RWPE1 (cell line): Measurements from ENCODE around the gene PXT1.

Experiments used
- CTCF ChIA-PET: fragments of 350-600 bp; sonication (Branson Sonifier 250); formaldehyde crosslinking; extraction: SDS; loops from one replicate; lab custom pipeline; 2021; lab: Yijun Ruan, JAX
- POLR2A ChIA-PET: fragments of 400-600 bp; formaldehyde crosslinking; extraction: SDS; loops from one replicate; lab custom pipeline; 2020; ENCODE audit warnings: antibody characterized with exemption; ENCODE audit not compliant: low non-redundant PET; lab: Yijun Ruan, JAX
- DNase-seq: peaks from one replicate; pipeline ENCODE4 v3.0.0; 2012; ENCODE audit warnings: low spot score
- H3K27ac ChIP-seq: fragments of 450-650 bp; 2 replicates; pipeline ENCODE4 v1.5.1; 2017
- TF ChIP-seq, protein P1 (sequence below): fragments of 450-650 bp; conservative IDR thresholded peaks from 2 replicates; pipeline ENCODE4 v1.5.1; 2017; ENCODE audit warnings: low read depth, mild to moderate bottlenecking

The PXT1 gene

DNA sequence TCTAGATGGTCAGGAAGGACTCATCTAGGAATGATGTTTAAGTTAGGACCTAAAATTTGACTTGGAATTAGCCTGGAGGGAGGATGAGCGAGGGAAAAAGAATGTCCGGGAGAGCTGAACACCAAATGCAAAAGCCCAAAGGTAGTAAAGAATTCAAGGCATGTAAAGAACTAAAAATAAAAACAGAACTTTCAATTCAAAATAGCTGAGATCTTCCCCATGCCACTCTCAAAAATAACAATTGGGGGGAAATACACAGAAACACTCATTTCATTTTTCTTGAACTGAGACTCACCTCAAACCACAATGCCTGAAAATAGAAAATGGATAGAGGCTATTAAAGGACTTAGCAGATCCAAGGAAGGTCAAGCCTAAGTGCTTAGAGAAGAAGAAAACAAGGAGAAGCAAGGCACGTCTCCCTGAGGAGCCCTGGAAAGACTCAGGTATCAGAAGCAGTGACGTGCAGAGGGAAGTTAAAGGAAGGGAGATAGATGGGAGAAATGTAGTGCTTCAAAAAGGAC is 10.4 kb downstream of the PXT1 start:
- ChIA-PET CTCF (no interaction called here), POLR2A (interaction anchor here (0.5 kb wide), 1 partner anchor 164 kb away, joined by 4 read pairs; no protein-coding TSS in a partner anchor)
- no peak overlapping the region for H3K27ac ChIP-seq
- TF ChIP-seq, protein P1, sequence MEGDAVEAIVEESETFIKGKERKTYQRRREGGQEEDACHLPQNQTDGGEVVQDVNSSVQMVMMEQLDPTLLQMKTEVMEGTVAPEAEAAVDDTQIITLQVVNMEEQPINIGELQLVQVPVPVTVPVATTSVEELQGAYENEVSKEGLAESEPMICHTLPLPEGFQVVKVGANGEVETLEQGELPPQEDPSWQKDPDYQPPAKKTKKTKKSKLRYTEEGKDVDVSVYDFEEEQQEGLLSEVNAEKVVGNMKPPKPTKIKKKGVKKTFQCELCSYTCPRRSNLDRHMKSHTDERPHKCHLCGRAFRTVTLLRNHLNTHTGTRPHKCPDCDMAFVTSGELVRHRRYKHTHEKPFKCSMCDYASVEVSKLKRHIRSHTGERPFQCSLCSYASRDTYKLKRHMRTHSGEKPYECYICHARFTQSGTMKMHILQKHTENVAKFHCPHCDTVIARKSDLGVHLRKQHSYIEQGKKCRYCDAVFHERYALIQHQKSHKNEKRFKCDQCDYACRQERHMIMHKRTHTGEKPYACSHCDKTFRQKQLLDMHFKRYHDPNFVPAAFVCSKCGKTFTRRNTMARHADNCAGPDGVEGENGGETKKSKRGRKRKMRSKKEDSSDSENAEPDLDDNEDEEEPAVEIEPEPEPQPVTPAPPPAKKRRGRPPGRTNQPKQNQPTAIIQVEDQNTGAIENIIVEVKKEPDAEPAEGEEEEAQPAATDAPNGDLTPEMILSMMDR, result no peak
- DNase-seq, result no peak

DNA sequence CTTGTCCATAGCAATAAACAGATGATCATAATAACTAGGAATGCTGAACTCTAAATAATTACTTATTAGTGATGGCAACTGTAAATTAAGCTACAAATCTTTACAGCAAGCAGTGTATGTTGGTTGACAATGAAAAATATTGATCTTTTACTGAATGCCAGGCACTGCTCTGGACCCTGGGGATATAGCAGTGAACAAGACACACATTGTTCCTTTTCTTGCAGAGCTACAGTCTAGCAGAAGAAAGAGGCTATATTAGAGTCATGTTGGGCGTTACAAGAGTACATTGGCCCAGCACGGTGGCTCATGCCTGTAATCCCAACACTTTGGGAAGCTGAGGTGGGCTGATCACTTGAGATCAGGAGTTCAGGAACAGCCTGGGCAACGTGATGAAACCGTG is 11.5 kb downstream of the PXT1 start:
- ChIA-PET CTCF (interaction anchor here (0.7 kb wide), 1 partner anchor 261 kb away, joined by 5 read pairs; no protein-coding TSS in a partner anchor), POLR2A (no interaction called here)
- H3K27ac ChIP-seq, result no peak overlapping the region; the same call in 1 of the 2 replicates
- TF ChIP-seq, protein P1, result no peak
- DNase-seq, result no peak

DNA sequence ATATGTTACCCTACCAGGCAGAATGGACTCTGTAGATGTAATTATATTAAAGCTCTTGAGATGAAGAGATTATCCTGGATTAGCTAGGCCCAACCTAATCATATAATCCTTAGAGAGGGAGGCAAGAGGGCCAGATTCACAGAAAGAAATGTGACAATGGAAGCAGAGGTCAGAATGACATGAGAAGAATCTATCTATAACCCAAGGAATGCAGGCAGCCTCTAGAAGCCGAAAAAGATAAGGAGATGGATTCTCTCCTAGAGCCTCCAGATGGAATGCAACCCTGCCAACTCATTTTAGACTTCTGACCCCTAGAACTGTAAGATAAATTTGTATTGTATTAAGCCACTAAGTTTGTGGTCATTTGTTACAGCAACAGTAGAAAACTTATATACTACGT is 12.3 kb downstream of the PXT1 start:
- CTCF ChIA-PET, result interaction anchor here (0.6 to 0.7 kb wide), 2 partner anchors 262 to 1625 kb away, joined by 4 to 5 read pairs; no protein-coding TSS in a partner anchor
- no peak for DNase-seq
- TF ChIP-seq, protein P1, result no peak
- H3K27ac ChIP-seq, result no peak overlapping the region
- POLR2A ChIA-PET, result no interaction called here

DNA sequence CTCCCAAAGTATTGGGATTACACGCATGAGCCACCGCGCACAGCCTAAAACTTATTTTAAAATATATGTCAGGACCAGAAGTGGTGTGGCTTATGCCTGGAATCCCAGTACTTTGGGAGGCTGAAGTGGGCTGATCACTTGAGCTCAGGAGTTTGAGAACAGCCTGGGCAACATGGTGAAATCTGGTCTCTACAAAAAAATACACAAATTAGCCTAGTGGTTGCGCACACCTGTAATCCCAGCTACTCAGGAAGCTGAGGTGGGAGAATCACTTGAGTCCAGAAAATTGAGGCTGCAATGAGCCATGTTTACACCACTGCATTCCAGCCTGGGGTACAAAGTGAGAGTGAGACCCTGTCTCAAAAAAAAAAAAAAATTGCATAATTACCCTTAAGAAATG is 13.7 kb downstream of the PXT1 start:
- no peak for DNase-seq
- ChIA-PET CTCF (interaction anchor here (0.6 kb wide), 2 partner anchors 17 to 31 kb away, joined by 3 read pairs; no protein-coding TSS in a partner anchor), POLR2A (no interaction called here)
- H3K27ac ChIP-seq, result no peak overlapping the region
- TF ChIP-seq, protein P1, result no peak

DNA sequence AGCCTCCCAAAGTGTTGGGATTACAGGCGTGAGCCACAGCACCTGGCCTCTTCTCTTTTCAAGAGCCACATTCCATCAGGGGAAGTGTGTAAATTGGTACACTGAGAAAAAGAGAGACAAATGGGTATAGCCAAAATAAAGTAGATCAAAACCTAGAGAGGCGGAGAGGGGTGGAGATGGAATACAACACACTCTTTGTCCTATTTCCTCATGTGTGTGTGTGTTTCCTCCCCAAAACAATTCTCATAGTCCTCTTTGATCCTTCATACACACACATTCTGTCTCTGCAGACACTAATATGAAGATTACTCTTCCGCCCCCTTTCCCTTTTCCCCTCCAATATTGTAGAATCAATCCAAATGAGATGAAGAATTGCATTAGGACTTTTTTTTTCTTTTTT is 16.0 kb downstream of the PXT1 start:
- TF ChIP-seq, protein P1, result no peak
- POLR2A ChIA-PET, result no interaction called here
- DNase-seq, result no peak
- CTCF ChIA-PET, result interaction anchor here (0.7 kb wide), 2 partner anchors 106 to 760 kb away, joined by 3 to 5 read pairs; no protein-coding TSS in a partner anchor
- H3K27ac ChIP-seq, result no peak overlapping the region

DNA sequence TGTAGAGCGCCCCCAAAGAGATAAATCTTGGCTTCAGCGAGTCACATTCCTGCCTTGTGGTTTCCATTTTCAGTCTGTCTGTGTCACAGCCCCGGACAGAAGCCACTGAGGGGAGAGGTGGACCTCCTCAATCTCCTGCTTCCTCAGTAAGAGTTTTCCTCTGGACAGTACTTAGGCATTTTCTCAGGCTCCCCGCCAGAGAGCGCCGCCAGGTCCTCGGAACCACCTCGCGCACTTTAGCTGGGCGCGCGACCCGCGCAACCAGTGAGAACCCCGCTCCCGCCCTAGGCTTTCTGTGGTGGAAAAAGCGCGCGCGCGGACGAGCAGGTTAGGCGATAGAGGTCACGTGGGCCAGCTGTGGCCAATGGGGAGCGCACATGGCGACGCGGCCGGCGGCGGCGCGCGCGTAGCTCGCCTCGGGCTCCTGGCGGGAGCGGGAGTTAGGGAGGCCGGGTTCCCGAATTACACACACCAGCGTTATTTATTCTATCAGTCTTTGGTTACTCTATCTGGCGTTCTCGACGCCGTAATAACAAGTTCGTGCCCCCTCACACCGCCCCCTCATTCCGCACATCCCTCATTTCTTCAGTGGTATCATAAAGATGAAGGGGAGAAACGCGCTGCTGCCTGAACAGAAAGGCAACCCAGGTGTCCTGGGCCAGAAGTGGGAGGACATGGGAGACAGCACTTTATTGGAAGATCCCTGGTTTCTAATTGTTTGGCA is 19.4 kb downstream of the PXT1 start:
- peak overlapping the region; percentile 87 for H3K27ac ChIP-seq
- CTCF ChIA-PET, result interaction anchor here (0.6 kb wide), 2 partner anchors 22 to 1380 kb away, joined by 4 read pairs; no protein-coding TSS in a partner anchor
- TF ChIP-seq, protein P1, result peak; percentile 77
- POLR2A ChIA-PET, result interaction anchor here (0.7 to 1.3 kb wide), 3 partner anchors 18 to 37 kb away, joined by 3 to 4 read pairs (median 3); no protein-coding TSS in a partner anchor
- DNase-seq, result peak; percentile 96
